ENCODE measurements around the gene TFCP2L1.
"Not testable (repeated sequence)": the region's sequence is repeated elsewhere in the genome, so short reads cannot be mapped to it uniquely, and the experiment has no call there.

The TFCP2L1 gene

GRCh38 chr2:121326628-121327027 is 41.6 kb upstream of the TFCP2L1 start:
- H3K4me3 ChIP-seq (replicated peaks in 1 of 2; ENCODE audit: low read depth in 2 of 2, low read length in 2 of 2): no peak overlapping the region
- TF ChIP-seq, protein P1, sequence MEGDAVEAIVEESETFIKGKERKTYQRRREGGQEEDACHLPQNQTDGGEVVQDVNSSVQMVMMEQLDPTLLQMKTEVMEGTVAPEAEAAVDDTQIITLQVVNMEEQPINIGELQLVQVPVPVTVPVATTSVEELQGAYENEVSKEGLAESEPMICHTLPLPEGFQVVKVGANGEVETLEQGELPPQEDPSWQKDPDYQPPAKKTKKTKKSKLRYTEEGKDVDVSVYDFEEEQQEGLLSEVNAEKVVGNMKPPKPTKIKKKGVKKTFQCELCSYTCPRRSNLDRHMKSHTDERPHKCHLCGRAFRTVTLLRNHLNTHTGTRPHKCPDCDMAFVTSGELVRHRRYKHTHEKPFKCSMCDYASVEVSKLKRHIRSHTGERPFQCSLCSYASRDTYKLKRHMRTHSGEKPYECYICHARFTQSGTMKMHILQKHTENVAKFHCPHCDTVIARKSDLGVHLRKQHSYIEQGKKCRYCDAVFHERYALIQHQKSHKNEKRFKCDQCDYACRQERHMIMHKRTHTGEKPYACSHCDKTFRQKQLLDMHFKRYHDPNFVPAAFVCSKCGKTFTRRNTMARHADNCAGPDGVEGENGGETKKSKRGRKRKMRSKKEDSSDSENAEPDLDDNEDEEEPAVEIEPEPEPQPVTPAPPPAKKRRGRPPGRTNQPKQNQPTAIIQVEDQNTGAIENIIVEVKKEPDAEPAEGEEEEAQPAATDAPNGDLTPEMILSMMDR (IDR thresholded peaks at IDR 0.05; ENCODE audit: low read depth, low read length): no peak
- no peak for DNase-seq (ENCODE audit: low read depth in 2 of 2)

DNA sequence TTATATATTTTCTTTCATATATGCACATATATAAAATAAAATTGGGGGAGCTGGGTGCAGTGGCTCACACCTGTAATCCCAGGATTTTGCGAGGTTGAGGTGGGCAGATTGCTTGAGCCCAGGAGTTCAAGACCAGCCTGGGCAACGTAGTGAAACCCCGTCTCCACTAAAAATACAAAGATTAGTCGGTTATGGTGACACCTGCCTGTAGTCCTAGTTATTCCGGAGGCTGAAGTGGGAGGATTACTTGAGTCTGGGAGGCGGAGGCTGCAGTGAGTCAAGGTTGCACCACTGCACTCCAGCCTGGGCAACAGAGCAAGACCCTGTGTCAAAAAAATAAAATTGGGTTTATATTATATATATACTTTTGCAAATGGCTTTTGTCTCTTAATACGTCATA is 39.6 kb upstream of the TFCP2L1 start:
- DNase-seq (ENCODE audit: low read depth in 2 of 2): no peak
- no peak overlapping the region for H3K4me3 ChIP-seq (replicated peaks in 1 of 2; ENCODE audit: low read depth in 2 of 2, low read length in 2 of 2)
- TF ChIP-seq, protein P1 (IDR thresholded peaks at IDR 0.05; ENCODE audit: low read depth, low read length): no peak

DNA sequence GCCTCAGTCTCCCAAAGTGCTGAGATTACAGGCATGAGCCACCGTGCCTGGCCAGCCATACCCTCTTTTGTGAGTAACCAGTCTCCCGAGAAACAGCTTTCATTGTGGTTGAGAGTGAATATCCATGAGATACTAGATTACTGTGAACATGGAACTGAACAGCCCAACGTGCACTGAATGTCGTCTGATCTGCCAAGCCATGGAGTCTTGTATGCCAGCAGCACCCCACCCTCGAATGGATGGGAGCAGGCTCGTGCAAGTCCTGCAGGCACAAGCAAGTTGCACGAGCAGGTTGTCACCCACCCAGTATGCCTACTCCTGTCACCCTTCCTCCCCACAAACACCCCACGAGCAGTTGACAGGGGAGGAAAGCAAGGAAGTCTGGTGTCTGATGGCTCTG is 36.5 kb upstream of the TFCP2L1 start:
- DNase-seq (ENCODE audit: low read depth in 2 of 2): no peak
- TF ChIP-seq, protein P1 (IDR thresholded peaks at IDR 0.05; ENCODE audit: low read depth, low read length): no peak

GRCh38 chr2:121319941-121320340 is 34.9 kb upstream of the TFCP2L1 start:
- DNase-seq (ENCODE audit: low read depth in 2 of 2): no peak
- H3K4me3 ChIP-seq (replicated peaks in 1 of 2; ENCODE audit: low read depth in 2 of 2, low read length in 2 of 2): no peak overlapping the region
- TF ChIP-seq, protein P1 (IDR thresholded peaks at IDR 0.05; ENCODE audit: low read depth, low read length): no peak

More for the DNA sequence above, 36.5 kb upstream of the TFCP2L1 start:
- H3K4me3 ChIP-seq (replicated peaks in 1 of 2; ENCODE audit: low read depth in 2 of 2, low read length in 2 of 2): no peak overlapping the region

GRCh38 chr2:121316986-121317385 is 32.0 kb upstream of the TFCP2L1 start:
- TF ChIP-seq, protein P1 (IDR thresholded peaks at IDR 0.05; ENCODE audit: low read depth, low read length): no peak
- no peak for DNase-seq (ENCODE audit: low read depth in 2 of 2)
- no peak overlapping the region for H3K4me3 ChIP-seq (replicated peaks in 1 of 2; ENCODE audit: low read depth in 2 of 2, low read length in 2 of 2)

DNA sequence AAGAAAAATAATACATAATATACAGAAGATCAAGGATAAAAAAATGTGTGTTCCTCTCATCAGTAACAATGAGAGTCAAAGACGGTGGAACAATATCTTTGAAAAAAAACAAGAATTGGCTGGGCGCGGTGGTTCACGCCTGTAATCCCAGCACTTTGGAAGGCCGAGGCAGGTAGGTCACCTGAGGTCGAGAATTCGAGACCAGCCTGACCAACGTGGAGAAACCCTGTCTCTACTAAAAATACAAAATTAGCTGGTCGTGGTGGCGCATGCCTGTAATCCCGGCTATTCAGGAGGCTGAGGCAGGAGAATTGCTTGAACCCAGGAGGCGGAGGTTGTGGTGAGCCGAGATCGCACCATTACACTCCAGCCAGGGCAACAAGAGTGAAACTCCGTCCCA is 28.7 kb upstream of the TFCP2L1 start:
- not testable (repeated sequence) for H3K4me3 ChIP-seq (replicated peaks in 1 of 2; ENCODE audit: low read depth in 2 of 2, low read length in 2 of 2); DNase-seq (ENCODE audit: low read depth in 2 of 2)

DNA sequence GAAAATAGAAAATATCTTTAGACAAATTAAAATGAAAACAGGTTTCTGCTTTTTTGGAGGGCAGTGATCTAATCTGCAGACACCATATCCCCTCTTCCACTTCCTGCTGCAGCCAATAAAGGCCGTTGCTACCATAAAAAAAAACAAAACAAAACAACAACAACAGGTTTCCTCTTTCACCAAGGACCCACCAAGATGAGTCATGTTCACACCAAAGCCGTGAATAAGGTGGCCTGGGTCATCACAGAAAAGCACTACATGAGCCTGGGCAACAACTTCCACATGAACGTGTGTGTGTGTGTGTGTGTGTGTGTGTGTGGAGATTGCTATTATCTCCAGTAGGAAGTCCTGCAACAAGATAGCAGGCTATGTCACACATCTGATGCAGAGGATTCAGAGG is 24.8 kb upstream of the TFCP2L1 start:
- TF ChIP-seq, protein P1 (IDR thresholded peaks at IDR 0.05; ENCODE audit: low read depth, low read length): no peak
- H3K4me3 ChIP-seq (replicated peaks in 1 of 2; ENCODE audit: low read depth in 2 of 2, low read length in 2 of 2): no peak overlapping the region
- DNase-seq (ENCODE audit: low read depth in 2 of 2): no peak
